Cerebellar cortex (tissue), 1 donor: ENCODE measurements around the gene TGFBR3.

Experiments used
- DNase-seq: peaks from one replicate; pipeline ENCODE4 v3.0.0-alpha.2; 2015; ENCODE audit warnings: low spot score

TGFBR3 gene

GRCh38 chr1:91826248-91826647, 59.7 kb downstream of the TGFBR3 start:
- DNase-seq: no peak

- DNase-seq: no peak
Measured at GRCh38 chr1:91821126-91821868, 64.7 kb downstream of the TGFBR3 start.

- DNase-seq: no peak
Measured at GRCh38 chr1:91819038-91819788, 66.7 kb downstream of the TGFBR3 start.

GRCh38 chr1:91818713-91818975, 67.3 kb downstream of the TGFBR3 start:
- no peak for DNase-seq

GRCh38 chr1:91817211-91817905, 68.6 kb downstream of the TGFBR3 start:
- no peak for DNase-seq

GRCh38 chr1:91816031-91816430, 69.9 kb downstream of the TGFBR3 start:
- no peak for DNase-seq

GRCh38 chr1:91814448-91814847, 71.5 kb downstream of the TGFBR3 start:
- no peak for DNase-seq

- no peak for DNase-seq
Measured at GRCh38 chr1:91813813-91814212, 72.1 kb downstream of the TGFBR3 start.

- no peak for DNase-seq
Measured at GRCh38 chr1:91811363-91812025, 74.5 kb downstream of the TGFBR3 start.

- no peak for DNase-seq
Measured at GRCh38 chr1:91809317-91809716, 76.6 kb downstream of the TGFBR3 start.

- DNase-seq: no peak
Measured at GRCh38 chr1:91807921-91808620, 77.9 kb downstream of the TGFBR3 start.

GRCh38 chr1:91806769-91807700, 78.9 kb downstream of the TGFBR3 start:
- DNase-seq: no peak

GRCh38 chr1:91806181-91806768, 79.7 kb downstream of the TGFBR3 start:
- no peak for DNase-seq

GRCh38 chr1:91805311-91805801, 80.6 kb downstream of the TGFBR3 start:
- DNase-seq: no peak

- DNase-seq: no peak
Measured at GRCh38 chr1:91804546-91805023, 81.4 kb downstream of the TGFBR3 start.

- DNase-seq: peak; percentile 77
Measured at GRCh38 chr1:91803847-91804545, 82.0 kb downstream of the TGFBR3 start.

- no peak for DNase-seq
Measured at GRCh38 chr1:91803123-91803522, 82.8 kb downstream of the TGFBR3 start.

- no peak for DNase-seq
Measured at GRCh38 chr1:91801496-91802115, 84.3 kb downstream of the TGFBR3 start.

- no peak for DNase-seq
Measured at GRCh38 chr1:91799863-91800262, 86.1 kb downstream of the TGFBR3 start.
